Kidney glomerular epithelial cell (primary cell): Measurements from ENCODE around the gene TYRO3.

Experiments used
- DNase-seq: peaks from one replicate; lab custom pipeline; 2025; lab: John Stamatoyannopoulos, UW

TYRO3 gene

DNA sequence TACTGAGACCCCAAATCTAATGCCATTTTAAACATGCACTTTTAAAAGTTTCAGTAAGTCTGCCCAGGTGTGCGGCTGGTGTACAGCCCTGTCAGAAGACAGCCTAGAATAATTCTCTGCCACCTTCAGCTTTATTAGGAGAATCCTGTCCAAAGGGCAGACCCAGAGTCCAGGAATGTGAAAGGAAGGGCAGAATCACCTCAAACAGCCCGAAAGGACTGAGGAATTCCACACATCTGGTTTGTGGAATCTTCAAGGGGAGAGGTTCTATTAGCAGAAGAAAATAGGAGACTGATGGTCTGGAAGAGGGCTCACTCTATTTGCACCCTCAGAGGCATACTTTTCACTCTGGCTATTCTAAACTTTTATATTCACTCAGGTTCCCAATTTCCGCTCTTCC is 46.6 kb downstream of the TYRO3 start:
- DNase-seq, result no peak

DNA sequence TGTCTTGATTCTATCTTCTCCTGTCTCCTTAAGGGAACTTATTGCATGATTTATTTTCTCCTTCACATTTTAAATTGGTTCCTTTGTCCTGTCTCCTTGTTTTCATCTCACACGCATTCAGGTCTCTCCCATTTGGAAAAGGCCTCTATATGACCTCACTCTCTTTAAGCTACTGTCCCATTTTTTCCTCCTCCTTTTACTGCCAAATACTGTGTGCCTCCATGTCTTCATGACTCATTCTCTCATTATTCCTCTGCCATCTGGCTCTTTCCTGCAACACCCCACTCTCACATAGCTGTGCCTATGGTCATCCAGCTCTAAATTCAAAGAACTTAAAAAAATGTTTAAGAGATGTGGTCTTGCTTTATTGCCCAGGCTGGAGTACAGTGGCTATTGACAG is 48.0 kb downstream of the TYRO3 start:
- peak; percentile 36 for DNase-seq

DNA sequence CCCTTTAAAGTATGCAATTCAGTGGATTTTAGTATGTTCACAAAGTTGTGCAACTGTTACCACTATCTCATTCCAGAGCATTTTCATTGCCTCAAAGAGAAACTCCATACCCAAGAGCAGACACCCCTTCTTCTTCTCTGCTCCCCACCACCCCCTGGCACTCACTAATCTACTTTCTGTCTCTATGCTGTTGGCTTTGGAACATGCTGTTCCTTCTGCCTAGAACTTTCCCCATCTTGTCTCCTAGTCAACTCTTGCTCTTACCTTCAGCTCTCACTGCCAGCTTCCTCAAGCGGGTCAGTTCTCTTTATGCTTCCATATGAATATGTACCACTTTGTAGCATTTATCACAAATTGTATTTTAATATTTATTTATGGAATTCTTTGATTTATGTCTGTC is 50.1 kb downstream of the TYRO3 start:
- DNase-seq, result no peak

DNA sequence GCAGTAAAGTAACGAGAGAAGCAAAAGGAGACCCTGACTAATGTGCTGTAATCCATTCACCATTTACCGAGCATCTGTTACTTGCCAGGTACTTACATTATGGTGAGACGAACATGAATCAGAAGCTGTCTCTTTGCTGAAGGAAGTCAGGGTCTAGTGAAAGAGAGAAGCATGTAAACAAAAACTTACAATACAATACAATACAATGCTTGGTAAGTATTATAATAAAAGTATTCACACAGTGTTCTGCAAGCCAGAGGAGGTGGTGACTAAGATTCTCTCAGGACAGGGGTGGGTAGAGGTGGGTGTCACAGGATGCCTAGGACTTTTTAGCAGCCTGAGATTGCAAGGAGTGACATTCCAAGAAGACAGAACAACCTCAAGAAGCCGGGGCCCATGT is 51.0 kb downstream of the TYRO3 start:
- DNase-seq, result no peak

DNA sequence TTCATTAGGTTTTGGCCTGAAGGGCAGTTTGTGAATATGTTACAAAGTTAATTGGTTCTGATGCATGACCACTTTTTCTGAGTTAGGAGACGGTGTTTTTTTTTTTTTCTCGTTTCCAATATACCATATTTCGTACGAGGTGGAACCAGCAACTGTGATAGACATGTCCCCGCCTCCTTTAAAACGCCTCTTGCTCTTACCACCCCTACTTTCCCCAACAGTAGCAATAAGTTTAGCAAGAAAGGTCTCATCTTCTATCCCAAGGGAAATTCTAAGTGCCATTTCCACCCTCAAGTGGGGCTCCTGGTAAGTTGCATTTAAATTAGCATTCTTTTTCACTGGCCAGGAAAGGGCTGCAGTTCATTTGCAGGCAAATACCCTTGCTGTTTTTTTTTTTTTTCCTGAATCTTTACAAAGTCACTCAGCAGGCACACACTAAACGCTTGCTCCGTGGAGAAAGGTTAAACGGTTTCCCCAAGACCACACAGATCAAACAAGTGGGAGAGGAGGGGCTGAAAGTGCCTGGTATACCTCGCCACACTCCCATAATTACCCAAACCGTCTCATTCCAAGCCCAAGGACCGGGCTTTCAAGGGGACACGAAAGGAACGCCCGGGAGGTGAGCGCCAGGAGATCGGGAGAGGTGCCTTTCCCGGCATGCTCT is 61.7 kb downstream of the TYRO3 start:
- DNase-seq, result no peak

DNA sequence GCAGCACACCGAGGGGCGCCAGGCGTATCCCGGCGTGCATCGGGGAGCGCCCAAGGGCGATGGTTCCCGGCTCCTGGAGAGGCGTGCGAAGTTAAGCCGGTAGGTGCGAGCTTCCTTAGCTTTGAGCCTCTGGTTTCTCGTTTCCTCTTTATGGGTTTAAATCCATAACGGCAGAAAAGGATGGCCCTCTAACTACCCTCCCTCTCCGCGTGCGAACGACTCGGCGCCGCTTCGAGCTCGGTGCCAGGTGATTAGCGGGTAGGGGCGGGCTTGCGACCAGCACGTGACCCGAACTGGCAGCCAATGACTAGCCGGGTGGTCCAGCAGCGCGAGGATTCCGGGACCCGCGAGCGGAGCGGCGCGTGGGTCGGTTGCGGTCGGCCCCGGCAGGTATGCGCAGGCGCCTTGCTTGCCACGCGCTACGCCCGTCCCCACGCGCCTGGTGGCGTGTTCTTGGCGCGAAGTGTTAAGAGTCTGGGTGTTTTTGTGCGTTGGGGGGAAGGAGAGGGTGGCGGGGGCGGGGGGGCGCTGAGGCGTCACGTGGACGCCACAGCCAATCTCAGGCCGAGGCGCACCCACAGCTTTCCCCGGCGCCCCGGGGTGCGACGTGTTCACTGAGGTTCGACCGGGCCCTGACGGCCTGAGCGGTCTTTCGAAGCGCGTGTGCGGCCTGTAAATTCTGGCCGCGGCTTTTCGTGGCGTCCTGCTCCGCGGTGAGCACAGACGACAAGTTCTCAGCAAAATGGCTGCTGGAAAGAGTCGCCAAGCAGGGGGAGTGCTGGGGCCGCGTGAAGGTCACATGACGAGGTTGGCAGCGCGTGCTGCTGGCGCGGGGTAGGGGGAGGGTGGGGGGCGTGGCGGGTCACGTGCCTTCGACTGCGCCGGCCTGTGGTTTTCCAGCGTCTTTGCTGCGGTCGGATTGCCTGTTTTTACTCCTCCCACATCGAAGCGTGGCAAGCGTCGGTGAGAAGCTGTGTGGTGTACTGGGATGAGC is 62.5 kb downstream of the TYRO3 start:
- DNase-seq, result peak; percentile 39

DNA sequence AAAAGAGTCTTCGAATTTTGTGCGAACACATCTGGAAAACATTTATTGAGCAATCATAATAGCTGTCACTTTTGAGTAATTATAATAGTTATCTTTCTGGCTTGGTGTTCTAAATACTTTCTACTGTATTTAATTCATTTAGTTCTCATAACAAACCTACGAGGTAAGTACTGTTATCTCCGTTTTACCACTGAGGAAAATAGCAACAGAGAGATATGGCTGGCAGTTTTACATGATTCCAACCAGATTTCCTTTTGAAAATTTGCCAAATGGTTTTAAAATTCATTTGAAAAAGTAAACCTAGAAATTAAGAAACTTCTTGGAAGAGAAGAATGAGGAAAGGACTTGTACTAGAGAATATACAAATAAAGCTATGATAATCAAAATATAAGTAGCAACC is 63.9 kb downstream of the TYRO3 start:
- DNase-seq, result no peak

DNA sequence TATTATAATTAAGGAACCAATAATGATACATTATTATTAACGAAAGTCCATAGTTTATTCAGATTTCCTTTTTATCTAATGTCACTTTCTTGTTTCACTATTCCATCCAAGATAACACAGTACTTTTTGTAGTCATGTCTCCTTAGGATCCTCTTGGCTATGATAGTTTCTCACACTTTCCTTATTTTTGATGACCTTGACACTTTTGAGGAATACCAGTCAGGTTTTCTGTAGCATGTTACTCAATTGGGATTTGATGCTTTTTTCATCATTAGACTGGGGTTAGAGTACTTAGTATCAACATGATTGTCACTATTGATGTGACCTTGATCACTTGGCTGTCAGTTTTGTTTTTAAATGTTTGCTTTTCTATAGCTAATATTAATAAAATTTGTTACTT is 68.2 kb downstream of the TYRO3 start:
- DNase-seq, result no peak

DNA sequence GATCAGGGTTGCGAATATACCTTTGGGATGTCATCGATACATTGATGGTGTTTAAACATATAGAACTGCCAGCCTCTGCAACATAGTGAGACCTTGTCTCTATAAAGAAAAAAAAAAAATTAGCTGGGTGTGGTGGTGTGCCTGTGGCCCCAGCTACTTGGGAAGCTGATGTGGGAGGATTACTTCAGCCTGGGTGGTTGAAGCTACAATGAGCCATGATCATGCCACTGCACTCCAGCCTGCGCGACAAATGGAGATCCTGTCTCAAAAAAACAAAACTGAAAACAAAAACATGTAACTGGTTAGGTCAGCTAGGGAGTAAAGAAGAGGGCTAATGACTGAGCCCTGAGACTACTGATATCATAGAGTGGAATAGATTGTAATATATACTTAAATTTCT is 70.5 kb downstream of the TYRO3 start:
- DNase-seq, result peak; percentile 29

DNA sequence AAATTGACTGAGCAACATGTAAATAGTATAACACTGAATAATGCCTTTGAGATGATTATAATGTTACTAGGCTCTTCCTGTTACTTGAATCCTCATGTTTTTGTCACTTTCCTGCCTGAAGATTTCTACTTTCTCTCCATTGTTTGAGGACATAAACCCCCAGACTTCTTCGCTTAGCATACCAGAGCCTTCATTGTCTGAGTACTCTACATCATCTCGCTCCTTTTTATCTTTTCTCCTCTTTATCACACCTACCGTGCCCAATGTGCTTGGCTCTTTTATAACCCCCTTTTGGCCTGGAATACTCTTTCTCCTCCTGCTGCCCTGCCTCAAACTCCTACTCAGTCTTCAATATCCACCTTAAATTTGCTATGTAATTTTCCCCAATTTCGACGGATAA is 70.9 kb downstream of the TYRO3 start:
- DNase-seq, result no peak

DNA sequence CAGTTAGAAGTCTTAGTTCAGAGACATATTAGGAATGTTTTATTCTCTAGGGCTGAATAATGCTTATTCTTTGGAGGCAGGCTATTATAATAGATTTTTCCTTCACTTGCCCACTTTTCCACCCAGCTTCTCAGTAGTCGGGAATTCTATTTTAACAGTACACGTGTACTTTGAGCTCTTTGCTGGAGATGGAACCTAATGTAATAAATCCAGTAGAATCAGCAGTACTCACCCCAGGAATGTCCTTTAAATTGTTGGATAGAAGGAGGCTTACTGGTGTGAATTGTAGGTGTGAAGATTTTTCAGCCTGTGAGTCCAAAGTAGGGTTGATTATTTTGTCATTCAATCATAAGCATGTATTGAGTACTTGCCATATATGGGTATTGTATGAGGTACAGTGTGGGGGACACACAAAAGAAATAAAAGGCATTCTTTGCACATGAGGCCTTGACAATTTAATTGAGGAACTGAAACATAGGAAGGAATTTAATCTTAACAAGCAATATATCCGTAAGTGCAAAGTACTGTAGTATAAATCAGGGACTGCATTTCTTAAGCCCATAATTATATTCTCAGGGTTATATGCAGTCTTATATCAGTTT is 71.7 kb downstream of the TYRO3 start:
- DNase-seq, result no peak

DNA sequence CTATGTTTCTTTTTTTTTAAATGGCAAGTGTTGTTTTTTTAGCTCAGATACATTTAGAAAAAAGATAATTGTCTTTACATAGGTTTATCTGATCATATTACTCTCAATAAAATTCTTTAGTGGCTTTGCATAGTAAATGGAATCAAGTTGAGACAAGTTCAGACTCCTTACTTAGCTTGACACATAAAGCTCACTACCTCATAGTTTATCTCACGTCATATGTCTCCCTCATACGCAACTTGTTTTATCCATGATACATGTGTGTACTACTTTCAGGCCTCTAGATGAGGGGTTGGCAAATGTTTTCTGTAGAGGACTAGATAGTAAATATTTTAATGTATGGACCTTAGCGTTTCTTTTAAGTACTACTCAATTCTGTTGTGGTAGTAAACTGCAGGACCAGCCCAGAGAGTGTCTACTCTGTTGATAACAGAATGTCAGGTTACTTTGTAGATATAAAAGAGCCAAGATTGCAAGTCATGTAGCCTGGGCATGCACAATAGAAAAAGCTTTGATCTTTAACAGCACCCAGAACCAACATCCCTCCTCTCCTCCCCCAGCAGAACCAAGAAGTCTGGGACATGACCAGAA is 73.0 kb downstream of the TYRO3 start:
- DNase-seq, result no peak
